Subcutaneous adipose tissue (tissue), 4 donors: Measurements from ENCODE around the gene LTF. TPM values are rescaled to one million over a fixed set of nuclear protein-coding genes. Genes with fewer than 3 reads are reported as not detected.

ENCODE experiments used
- CTCF ChIP-seq: fragments of 450-650 bp; IDR thresholded peaks from one replicate; pipeline ENCODE4 v1.5.1; 2016; ENCODE audit warnings: low read depth, mild to moderate bottlenecking, control low read depth, antibody characterized with exemption, moderate library complexity
- total RNA-seq, 4 donors: library from RNA; depleted of rRNA; stranded (reverse); fragments of >200 nt; gene quantifications; one replicate each; pipeline ENCODE4 v1.1.0, GENCODE V29; 2016

LTF gene
- total RNA-seq, 4 donors from 2014 or later: 1.2 to 17.9 (median 7.2) TPM

- TF ChIP-seq CTCF: no peak
Observed at GRCh38 chr3:46465196-46465520, 453 bp upstream of the LTF start.

- TF ChIP-seq CTCF: no peak
Observed at GRCh38 chr3:46463868-46464241, 850 bp downstream of the LTF start.

- no peak for TF ChIP-seq CTCF
Observed at GRCh38 chr3:46463120-46463867, 1.4 kb downstream of the LTF start.

- no peak for TF ChIP-seq CTCF
Observed at GRCh38 chr3:46462511-46462910, 2.2 kb downstream of the LTF start.

- no peak for TF ChIP-seq CTCF
Observed at GRCh38 chr3:46462111-46462510, 2.6 kb downstream of the LTF start.

- no peak for TF ChIP-seq CTCF
Observed at GRCh38 chr3:46460051-46460450, 4.7 kb downstream of the LTF start.

- no peak for TF ChIP-seq CTCF
Observed at GRCh38 chr3:46456118-46456517, 8.6 kb downstream of the LTF start.
